HL-60 (cell line): ENCODE measurements around the gene RAX2.

Source experiments
- DNase-seq, 2 experiments: peaks; one replicate each; pipeline ENCODE4 v3.0.0-alpha.2; 2010 to 2020; ENCODE audit warnings: low read depth in 1 of 2, low spot score in 1 of 2
- H3K27ac ChIP-seq: fragments of 250-450 bp; sonication (Bioruptor Pico); replicated peaks from 2 replicates; pipeline ENCODE4 v1.5.1; 2020; ENCODE audit warnings: mild to moderate bottlenecking, moderate library complexity
- H3K27me3 ChIP-seq: fragments of 250-450 bp; sonication (Bioruptor Pico); 2 replicates; pipeline ENCODE4 v1.5.1; 2021; ENCODE audit warnings: mild to moderate bottlenecking, moderate library complexity; ENCODE audit not compliant: insufficient read depth, poor library complexity, severe bottlenecking
- H3K4me3 ChIP-seq: replicated peaks from 2 replicates; pipeline ENCODE4 v1.5.1; 2011; ENCODE audit warnings: mild to moderate bottlenecking, control low read depth, low read length; ENCODE audit not compliant: insufficient read depth
- CTCF ChIP-seq: IDR thresholded peaks from one replicate; pipeline ENCODE4 v1.5.1; 2011; ENCODE audit warnings: low read length, control low read depth, inconsistent platforms; ENCODE audit not compliant: insufficient read depth
- GABPA ChIP-seq: IDR thresholded peaks from 2 replicates; pipeline ENCODE4 v1.6.1; 2012; ENCODE audit warnings: low read depth
- POLR2AphosphoS5 ChIP-seq: IDR thresholded peaks from 2 replicates; pipeline ENCODE4 v1.6.1; 2012; ENCODE audit warnings: low read depth
- SPI1 ChIP-seq: IDR thresholded peaks from 2 replicates; pipeline ENCODE4 v1.6.1; 2012; ENCODE audit warnings: low read depth, mild to moderate bottlenecking, borderline replicate concordance
- TF ChIP-seq, protein P1 (sequence below): IDR thresholded peaks from 2 replicates; pipeline ENCODE4 v1.6.1; 2012; ENCODE audit warnings: low read depth; ENCODE audit not compliant: insufficient replicate concordance

RAX2 gene

DNA sequence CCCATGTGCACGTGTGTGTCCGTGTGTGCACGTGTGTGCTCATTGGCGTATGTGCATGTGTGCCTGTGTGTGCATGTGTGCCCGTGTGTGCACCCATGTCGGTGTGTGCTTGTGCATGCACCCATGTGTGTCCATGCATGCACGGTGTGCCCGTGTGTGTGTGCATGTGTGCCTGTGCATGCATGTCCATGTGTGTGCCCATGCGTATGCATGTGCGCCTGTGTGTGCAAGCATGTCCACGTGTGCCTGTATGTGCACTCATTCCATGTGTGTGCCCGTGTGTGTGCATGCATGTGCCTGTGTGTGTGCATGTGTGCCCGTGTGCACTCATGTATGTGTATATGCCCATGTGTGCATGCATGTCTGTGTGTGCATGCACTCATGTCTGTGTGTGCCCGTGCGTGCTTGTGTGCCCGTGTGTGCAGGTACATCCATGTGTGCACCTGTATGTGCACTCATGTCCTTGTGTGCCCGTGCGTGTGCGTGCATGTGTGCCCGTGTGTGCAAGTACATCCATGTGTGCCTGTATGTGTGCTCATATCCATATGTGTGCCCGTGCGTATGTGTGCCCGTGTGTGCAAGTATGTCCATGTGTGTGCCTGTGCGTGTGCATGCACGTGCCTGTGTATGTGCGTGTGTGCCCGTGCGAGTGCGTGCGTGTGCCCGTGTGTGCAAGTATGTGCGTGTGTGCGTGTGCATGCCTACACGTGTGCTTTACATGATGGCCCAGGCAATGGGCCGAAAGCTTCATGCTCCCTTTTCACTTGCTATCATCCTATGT is 35.7 kb upstream of the RAX2 start:
- H3K27me3 ChIP-seq: no peaks in the 10 kb centered on the region
- no peak for TF ChIP-seq SPI1

GRCh38 chr19:3807131-3807480 is 35.1 kb upstream of the RAX2 start:
- TF ChIP-seq POLR2AphosphoS5 (no peak), SPI1 (no peak), GABPA (no peak), CTCF (no peak)
- TF ChIP-seq, protein P1, sequence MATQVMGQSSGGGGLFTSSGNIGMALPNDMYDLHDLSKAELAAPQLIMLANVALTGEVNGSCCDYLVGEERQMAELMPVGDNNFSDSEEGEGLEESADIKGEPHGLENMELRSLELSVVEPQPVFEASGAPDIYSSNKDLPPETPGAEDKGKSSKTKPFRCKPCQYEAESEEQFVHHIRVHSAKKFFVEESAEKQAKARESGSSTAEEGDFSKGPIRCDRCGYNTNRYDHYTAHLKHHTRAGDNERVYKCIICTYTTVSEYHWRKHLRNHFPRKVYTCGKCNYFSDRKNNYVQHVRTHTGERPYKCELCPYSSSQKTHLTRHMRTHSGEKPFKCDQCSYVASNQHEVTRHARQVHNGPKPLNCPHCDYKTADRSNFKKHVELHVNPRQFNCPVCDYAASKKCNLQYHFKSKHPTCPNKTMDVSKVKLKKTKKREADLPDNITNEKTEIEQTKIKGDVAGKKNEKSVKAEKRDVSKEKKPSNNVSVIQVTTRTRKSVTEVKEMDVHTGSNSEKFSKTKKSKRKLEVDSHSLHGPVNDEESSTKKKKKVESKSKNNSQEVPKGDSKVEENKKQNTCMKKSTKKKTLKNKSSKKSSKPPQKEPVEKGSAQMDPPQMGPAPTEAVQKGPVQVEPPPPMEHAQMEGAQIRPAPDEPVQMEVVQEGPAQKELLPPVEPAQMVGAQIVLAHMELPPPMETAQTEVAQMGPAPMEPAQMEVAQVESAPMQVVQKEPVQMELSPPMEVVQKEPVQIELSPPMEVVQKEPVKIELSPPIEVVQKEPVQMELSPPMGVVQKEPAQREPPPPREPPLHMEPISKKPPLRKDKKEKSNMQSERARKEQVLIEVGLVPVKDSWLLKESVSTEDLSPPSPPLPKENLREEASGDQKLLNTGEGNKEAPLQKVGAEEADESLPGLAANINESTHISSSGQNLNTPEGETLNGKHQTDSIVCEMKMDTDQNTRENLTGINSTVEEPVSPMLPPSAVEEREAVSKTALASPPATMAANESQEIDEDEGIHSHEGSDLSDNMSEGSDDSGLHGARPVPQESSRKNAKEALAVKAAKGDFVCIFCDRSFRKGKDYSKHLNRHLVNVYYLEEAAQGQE: no peak
- H3K4me3 ChIP-seq: no peak overlapping the region
- peaks cover 6% of the 10 kb centered on the region for H3K27me3 ChIP-seq
- no peak overlapping the region for H3K27ac ChIP-seq
- DNase-seq: no peak

More for the DNA sequence above, 35.7 kb upstream of the RAX2 start:
- no peak for DNase-seq
- no peak overlapping the region for H3K4me3 ChIP-seq
- H3K27ac ChIP-seq: no peak overlapping the region

DNA sequence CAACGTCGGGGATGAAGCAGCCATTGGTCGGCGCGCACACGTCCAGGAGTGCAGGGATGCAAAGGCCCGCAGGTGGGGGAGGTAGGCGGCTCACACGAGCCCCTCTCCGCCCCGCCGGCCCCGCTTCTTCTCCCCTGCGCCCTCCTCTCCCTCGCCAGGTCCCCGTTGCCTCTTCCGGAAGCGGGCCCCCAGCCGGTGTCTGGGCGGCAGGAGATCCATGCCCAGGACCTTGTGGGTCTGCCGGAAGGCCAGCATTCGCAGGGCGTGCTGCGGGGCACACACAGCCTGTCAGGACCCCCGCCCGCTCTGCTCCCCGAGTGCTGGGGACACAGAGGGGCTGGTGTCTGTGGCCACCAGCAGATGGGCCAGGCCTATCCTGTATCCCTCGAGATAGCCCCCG is 33.8 kb upstream of the RAX2 start:
- H3K27ac ChIP-seq: no peak overlapping the region
- H3K27me3 ChIP-seq: peaks cover 18% of the 10 kb centered on the region
- no peak overlapping the region for H3K4me3 ChIP-seq
- TF ChIP-seq SPI1 (no peak), POLR2AphosphoS5 (no peak), GABPA (no peak), CTCF (no peak)
- TF ChIP-seq, protein P1: no peak
- DNase-seq: no peak

DNA sequence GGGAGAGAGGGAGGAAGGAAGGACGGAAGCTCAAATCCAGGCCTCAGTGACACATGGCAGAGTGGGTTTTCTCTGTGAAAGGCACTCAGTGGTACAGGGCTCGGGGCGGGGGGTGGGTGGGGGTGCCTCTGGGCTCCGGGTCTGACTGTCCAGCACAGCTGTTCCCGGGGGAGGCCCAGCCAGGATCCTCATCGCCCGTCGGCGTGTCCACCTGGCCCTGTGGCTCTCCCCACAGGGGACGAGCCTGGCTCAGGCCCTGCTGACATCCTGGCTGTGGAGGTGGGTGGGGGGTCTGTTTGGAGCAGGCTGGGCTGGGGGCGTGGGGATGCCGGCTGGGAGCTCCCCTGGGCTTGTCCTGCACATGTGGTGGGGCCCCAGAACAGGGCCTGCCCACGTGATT is 32.4 kb upstream of the RAX2 start:
- no peak for TF ChIP-seq CTCF
- no peak for TF ChIP-seq SPI1
- no peak for TF ChIP-seq POLR2AphosphoS5
- TF ChIP-seq, protein P1: no peak
- TF ChIP-seq GABPA: no peak
- Histone ChIP-seq H3K27me3 (peaks cover 27% of the 10 kb centered on the region), H3K4me3 (no peak overlapping the region), H3K27ac (no peak overlapping the region)
- no peak for DNase-seq
